Transverse colon (tissue), 3 donors: Measurements from ENCODE around the gene TAPT1.

Source experiments
- POLR2A ChIP-seq: fragments of 450-650 bp; IDR thresholded peaks from one replicate; pipeline ENCODE4 v1.6.1; 2016; ENCODE audit warnings: antibody characterized with exemption, mild to moderate bottlenecking, moderate library complexity
- TF ChIP-seq, protein P1 (sequence below), 5 experiments: fragments of 200-600 bp in 3 of 5; fragments of 450-650 bp in 2 of 5; sonication (generic) in 3 of 5; IDR thresholded peaks; 1 replicate in 2 of 5; 2 replicates in 3 of 5; pipeline ENCODE4 v1.5.1; 2016 to 2017; ENCODE audit warnings: antibody characterized with exemption in 5 of 5, inconsistent platforms in 3 of 5, mild to moderate bottlenecking in 2 of 5, moderate library complexity in 1 of 5

GRCh38 chr4:16160457-16160856, 65.8 kb downstream of the TAPT1 start:
- TF ChIP-seq POLR2A, result no peak
- TF ChIP-seq, protein P1, sequence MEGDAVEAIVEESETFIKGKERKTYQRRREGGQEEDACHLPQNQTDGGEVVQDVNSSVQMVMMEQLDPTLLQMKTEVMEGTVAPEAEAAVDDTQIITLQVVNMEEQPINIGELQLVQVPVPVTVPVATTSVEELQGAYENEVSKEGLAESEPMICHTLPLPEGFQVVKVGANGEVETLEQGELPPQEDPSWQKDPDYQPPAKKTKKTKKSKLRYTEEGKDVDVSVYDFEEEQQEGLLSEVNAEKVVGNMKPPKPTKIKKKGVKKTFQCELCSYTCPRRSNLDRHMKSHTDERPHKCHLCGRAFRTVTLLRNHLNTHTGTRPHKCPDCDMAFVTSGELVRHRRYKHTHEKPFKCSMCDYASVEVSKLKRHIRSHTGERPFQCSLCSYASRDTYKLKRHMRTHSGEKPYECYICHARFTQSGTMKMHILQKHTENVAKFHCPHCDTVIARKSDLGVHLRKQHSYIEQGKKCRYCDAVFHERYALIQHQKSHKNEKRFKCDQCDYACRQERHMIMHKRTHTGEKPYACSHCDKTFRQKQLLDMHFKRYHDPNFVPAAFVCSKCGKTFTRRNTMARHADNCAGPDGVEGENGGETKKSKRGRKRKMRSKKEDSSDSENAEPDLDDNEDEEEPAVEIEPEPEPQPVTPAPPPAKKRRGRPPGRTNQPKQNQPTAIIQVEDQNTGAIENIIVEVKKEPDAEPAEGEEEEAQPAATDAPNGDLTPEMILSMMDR (IDR thresholded peaks at IDR 0.05), result no peak
